GM12872 (cell line): ENCODE data around the gene GBE1.

Experiments used
- TF ChIP-seq, protein P1 (sequence below): IDR thresholded peaks from 3 replicates; pipeline ENCODE4 v1.5.1; 2011; ENCODE audit warnings: low read depth, mild to moderate bottlenecking, low read length, moderate library complexity; ENCODE audit not compliant: insufficient read depth

Gene GBE1

GRCh38 chr3:81716870-81717509 is 44.5 kb downstream of the GBE1 start:
- TF ChIP-seq, protein P1, sequence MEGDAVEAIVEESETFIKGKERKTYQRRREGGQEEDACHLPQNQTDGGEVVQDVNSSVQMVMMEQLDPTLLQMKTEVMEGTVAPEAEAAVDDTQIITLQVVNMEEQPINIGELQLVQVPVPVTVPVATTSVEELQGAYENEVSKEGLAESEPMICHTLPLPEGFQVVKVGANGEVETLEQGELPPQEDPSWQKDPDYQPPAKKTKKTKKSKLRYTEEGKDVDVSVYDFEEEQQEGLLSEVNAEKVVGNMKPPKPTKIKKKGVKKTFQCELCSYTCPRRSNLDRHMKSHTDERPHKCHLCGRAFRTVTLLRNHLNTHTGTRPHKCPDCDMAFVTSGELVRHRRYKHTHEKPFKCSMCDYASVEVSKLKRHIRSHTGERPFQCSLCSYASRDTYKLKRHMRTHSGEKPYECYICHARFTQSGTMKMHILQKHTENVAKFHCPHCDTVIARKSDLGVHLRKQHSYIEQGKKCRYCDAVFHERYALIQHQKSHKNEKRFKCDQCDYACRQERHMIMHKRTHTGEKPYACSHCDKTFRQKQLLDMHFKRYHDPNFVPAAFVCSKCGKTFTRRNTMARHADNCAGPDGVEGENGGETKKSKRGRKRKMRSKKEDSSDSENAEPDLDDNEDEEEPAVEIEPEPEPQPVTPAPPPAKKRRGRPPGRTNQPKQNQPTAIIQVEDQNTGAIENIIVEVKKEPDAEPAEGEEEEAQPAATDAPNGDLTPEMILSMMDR: no peak

- TF ChIP-seq, protein P1: no peak
Observed at GRCh38 chr3:81713031-81713430, 48.4 kb downstream of the GBE1 start.

DNA sequence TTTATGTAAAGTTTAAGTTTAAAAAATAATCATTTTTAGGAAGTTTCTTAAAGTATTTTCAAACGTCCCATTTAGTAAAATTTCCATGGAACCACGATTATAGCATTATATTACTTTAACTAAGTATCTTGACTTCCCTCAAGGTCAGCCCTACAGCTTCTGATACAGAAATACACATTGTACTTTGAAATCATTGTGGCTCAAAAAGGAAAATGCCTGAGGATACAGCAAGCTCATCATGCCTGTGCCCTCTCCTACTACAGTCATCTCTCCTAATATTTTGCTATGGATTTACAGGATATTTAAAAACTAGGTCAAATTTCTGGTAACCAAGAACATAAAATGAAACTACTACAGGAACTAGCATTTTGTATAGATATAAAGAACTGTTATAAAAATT is 51.8 kb downstream of the GBE1 start:
- TF ChIP-seq, protein P1: no peak

GRCh38 chr3:81707996-81708395 is 53.4 kb downstream of the GBE1 start:
- TF ChIP-seq, protein P1: no peak

- TF ChIP-seq, protein P1: no peak
Observed at GRCh38 chr3:81702126-81702525, 59.3 kb downstream of the GBE1 start.

GRCh38 chr3:81699536-81700320 is 61.7 kb downstream of the GBE1 start:
- TF ChIP-seq, protein P1: no peak

DNA sequence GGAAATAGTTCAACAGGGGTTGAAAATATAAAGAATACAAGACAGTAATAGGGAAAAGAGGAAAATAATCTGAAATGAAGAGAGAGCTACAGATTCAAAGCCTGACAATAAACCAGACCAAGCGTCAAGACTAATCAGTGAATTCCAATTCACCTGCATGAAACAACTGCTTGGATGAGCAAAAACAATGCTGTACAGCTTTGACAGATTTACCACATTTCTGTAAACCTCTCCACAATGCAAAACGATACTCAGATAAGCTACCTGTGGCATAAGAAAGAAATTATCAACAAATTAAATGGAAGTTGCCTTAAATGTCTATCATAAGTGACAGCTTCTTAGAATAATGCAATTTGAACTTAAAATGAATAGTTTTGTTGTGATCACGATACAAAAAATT is 65.4 kb downstream of the GBE1 start:
- TF ChIP-seq, protein P1: no peak
